MM.1S (cell line): Measurements from ENCODE around the gene EPHA2.

Source experiments
- CTCF ChIP-seq: fragments of 300-600 bp; sonication (generic); IDR thresholded peaks from 2 replicates; pipeline ENCODE4 v1.5.1; 2016; ENCODE audit warnings: antibody characterized with exemption, low read length, mixed read lengths
- EZH2 ChIP-seq: fragments of 300-600 bp; sonication (generic); optimal IDR thresholded peaks from 2 replicates; pipeline ENCODE3; 2017; ENCODE audit warnings: low read depth, mild to moderate bottlenecking, antibody characterized with exemption, low read length, mixed read lengths

DNA sequence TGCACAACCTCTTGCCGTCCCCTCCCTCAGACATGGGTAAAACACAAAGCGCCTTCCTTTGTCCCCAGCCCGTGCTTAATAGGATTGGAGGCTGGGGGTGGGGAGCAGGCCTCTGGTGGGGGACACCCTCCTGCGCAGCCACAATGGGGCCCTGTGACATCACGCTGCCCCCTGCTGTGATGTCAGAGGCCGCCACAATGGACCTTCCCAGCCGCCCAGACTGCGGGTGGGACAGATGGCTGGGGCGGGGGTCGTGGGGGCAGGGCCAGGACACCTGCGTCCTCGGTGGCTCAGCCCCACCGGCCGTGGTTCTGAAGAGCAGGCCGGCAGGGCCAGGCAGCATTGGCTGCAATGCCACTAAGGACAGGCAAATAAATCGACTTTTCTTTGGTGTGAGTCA lies 39.9 kb downstream of the EPHA2 start:
- no peak for TF ChIP-seq EZH2
- TF ChIP-seq CTCF = no peak
